GM12878 (cell line): ENCODE data around the gene EGFL8. TPM values are rescaled to one million over a fixed set of nuclear protein-coding genes. Genes with fewer than 3 reads are reported as not detected.

Source experiments
- ATAC-seq: fragments of 200-7000 bp; cut with Tn5 transposase; 3 replicates; pipeline ENCODE4 v1.9.1; 2020; ENCODE audit warnings: mild to moderate bottlenecking, moderate library complexity
- BruUV-seq: library from RNA; stranded (reverse); fragments of 400-500 nt; replicated peaks from 2 replicates; lab custom pipeline; 2021; lab: Mats Ljungman, UMichigan
- CTCF ChIA-PET: fragments of 300-600 bp; sonication (Branson Sonifier 250); formaldehyde crosslinking; extraction: SDS; loops from one replicate; lab custom pipeline; 2021; ENCODE audit warnings: inconsistent platforms; lab: Yijun Ruan, JAX
- POLR2A ChIA-PET: fragments of 350-600 bp; formaldehyde crosslinking; extraction: SDS; loops from one replicate; lab custom pipeline; 2021; ENCODE audit warnings: inconsistent platforms; lab: Charles Lee
- RAD21 ChIA-PET: fragments of 300-600 bp; sonication (Branson Sonifier 250); formaldehyde crosslinking; loops from one replicate; lab custom pipeline; 2023; ENCODE audit warnings: antibody characterized with exemption; ENCODE audit not compliant: unreplicated experiment; lab: Charles Lee
- SMC1A ChIA-PET: fragments of 300-600 bp; sonication (Branson Sonifier 250); formaldehyde crosslinking; loops from one replicate; lab custom pipeline; 2023; ENCODE audit not compliant: unreplicated experiment, uncharacterized antibody; lab: Charles Lee
- DNase-seq: peaks from one replicate; pipeline ENCODE4 v3.0.0-alpha.2; 2011; ENCODE audit warnings: low read depth, low spot score
- FAIRE-seq: peaks from 3 replicates; lab custom pipeline; 2011; peaks lifted over from hg19 to GRCh38; lab: Jason Lieb, UNC
- H2AFZ ChIP-seq: 2 replicates; pipeline ENCODE4 v1.6.0; 2011; ENCODE audit warnings: low read depth, low read length, control low read depth; ENCODE audit not compliant: control insufficient read depth
- H3K27ac ChIP-seq: 2 replicates; pipeline ENCODE4 v1.5.1; 2011; ENCODE audit warnings: control low read depth; ENCODE audit not compliant: control insufficient read depth, insufficient read depth
- H3K27me3 ChIP-seq, 2 experiments: replicated peaks in 1 of 2; 2 replicates each; pipeline versions ENCODE4 v1.6.0 to v1.6.1; 2011; ENCODE audit warnings: low read length in 1 of 2; ENCODE audit not compliant: control insufficient read depth in 2 of 2, insufficient read depth in 2 of 2
- H3K36me3 ChIP-seq, 2 experiments: 2 replicates each; pipeline ENCODE4 v1.5.1; 2011; ENCODE audit warnings: low read length in 1 of 2; ENCODE audit not compliant: control insufficient read depth in 2 of 2, insufficient read depth in 2 of 2
- H3K4me1 ChIP-seq: 2 replicates; pipeline ENCODE4 v1.6.1; 2011; ENCODE audit warnings: mild to moderate bottlenecking, low read length, moderate library complexity, mixed read lengths; ENCODE audit not compliant: control insufficient read depth, insufficient read depth
- H3K4me2 ChIP-seq: 2 replicates; pipeline ENCODE4 v1.6.0; 2011; ENCODE audit warnings: control low read depth; ENCODE audit not compliant: control insufficient read depth, insufficient read depth
- H3K4me3 ChIP-seq: fragments of 200-600 bp; sonication (generic); 2 replicates; pipeline ENCODE4 v1.5.1; 2016
- H3K79me2 ChIP-seq: 2 replicates; pipeline ENCODE4 v1.6.0; 2011; ENCODE audit warnings: low read length; ENCODE audit not compliant: control insufficient read depth, insufficient read depth
- H3K9ac ChIP-seq: 2 replicates; pipeline ENCODE4 v1.8.0; 2011; ENCODE audit warnings: low read length, control low read depth, mixed read lengths; ENCODE audit not compliant: control insufficient read depth, insufficient read depth
- H3K9me3 ChIP-seq: replicated peaks from 3 replicates; pipeline ENCODE4 v1.5.1; 2011; ENCODE audit warnings: mild to moderate bottlenecking, low read length; ENCODE audit not compliant: control insufficient read depth, insufficient read depth
- H4K20me1 ChIP-seq: 2 replicates; pipeline ENCODE4 v1.6.0; 2011; ENCODE audit not compliant: control insufficient read depth, insufficient read depth
- HDAC6 ChIP-seq: fragments of 200-600 bp; sonication (generic); IDR thresholded peaks from one replicate; pipeline ENCODE4 v1.8.0; 2017; ENCODE audit warnings: antibody characterized with exemption; ENCODE audit not compliant: unreplicated experiment
- MTA3 ChIP-seq: IDR thresholded peaks from 2 replicates; pipeline ENCODE4 v1.6.1; 2012; ENCODE audit warnings: low read length, inconsistent platforms, borderline replicate concordance
- MXI1 ChIP-seq: fragments of 150-350 bp; IDR thresholded peaks from 2 replicates; pipeline ENCODE4 v1.6.1; 2011; ENCODE audit warnings: low read depth, mild to moderate bottlenecking, inconsistent platforms, low read length, improper control_type of control experiment
- PML ChIP-seq: IDR thresholded peaks from 2 replicates; pipeline ENCODE4 v1.6.1; 2012; ENCODE audit warnings: low read length, inconsistent platforms
- POLR2A ChIP-seq: IDR thresholded peaks from 2 replicates; pipeline ENCODE4 v1.6.1; 2011; ENCODE audit warnings: low read depth, mild to moderate bottlenecking, low read length
- RBBP5 ChIP-seq: fragments of 200-600 bp; sonication (generic); conservative IDR thresholded peaks from 2 replicates; pipeline ENCODE4 v1.6.1; 2016
- YY1 ChIP-seq: IDR thresholded peaks from 2 replicates; pipeline ENCODE4 v1.6.1; 2011; ENCODE audit warnings: low read depth, mild to moderate bottlenecking, low read length
- WGBS: methylation state at CpG from one replicate; pipeline ENCODE4 v1.1.6; 2016; ENCODE audit warnings: low lambda C conversion rate; ENCODE audit not compliant: insufficient replicate concordance, insufficient coverage; ENCODE audit errors: missing lambda C conversion rate; 5-methylcytosine and 5-hydroxymethylcytosine counted together
- in situ Hi-C: fragments of 300-500 bp; cut with MboI; formaldehyde crosslinking; loops from 9 replicates; pipeline ENCODE4 v1.14.3; 2018; ENCODE audit warnings: mixed read lengths
- intact Hi-C: fragments of 100-400 bp; cut with micrococcal nuclease; formaldehyde crosslinking; loops from one replicate; pipeline ENCODE4 v1.14.2; 2022; ENCODE audit not compliant: unreplicated experiment
- polyA plus RNA-seq, 11 experiments: library from polyadenylated mRNA; depleted of rRNA in 4 of 11; unstranded in 6 of 11; stranded (reverse) in 5 of 11; fragments of >200 nt; fragmentation: Nextera tagmentation in 4 of 11; fragmentation: Illumina TruSeq in 1 of 11; extraction: Ambion mirVana in 4 of 11; extraction: Trizol in 1 of 11; gene quantifications; 1 replicate in 1 of 11; 2 replicates in 10 of 11; pipeline versions ENCODE4 v1.2.1 to v1.2.3, GENCODE V29; 2011 to 2016; ENCODE audit warnings: inconsistent platforms in 2 of 11, missing spikeins in 2 of 11, low read depth in 1 of 11
- total RNA-seq, 4 experiments: library from RNA; depleted of rRNA in 3 of 4; stranded (reverse); fragments of >200 nt in 3 of 4; fragmentation: Illumina TruSeq in 1 of 4; extraction: Trizol in 1 of 4; gene quantifications; 2 replicates each; pipeline versions ENCODE4 v1.2.1 to v1.2.3, GENCODE V29; 2013 to 2021
- TF ChIP-seq, protein P1 (sequence below): fragments of 450-650 bp; conservative IDR thresholded peaks from 2 replicates; pipeline ENCODE4 v1.6.1; 2017; ENCODE audit warnings: mild to moderate bottlenecking, moderate library complexity

Gene EGFL8
- total and polyA plus RNA-seq, 10 of the 15 experiments (the other 5 are each of a cell fraction or from before 2014, with no cell fraction given) = 0.07 to 3.5 (median 1.4) TPM

DNA sequence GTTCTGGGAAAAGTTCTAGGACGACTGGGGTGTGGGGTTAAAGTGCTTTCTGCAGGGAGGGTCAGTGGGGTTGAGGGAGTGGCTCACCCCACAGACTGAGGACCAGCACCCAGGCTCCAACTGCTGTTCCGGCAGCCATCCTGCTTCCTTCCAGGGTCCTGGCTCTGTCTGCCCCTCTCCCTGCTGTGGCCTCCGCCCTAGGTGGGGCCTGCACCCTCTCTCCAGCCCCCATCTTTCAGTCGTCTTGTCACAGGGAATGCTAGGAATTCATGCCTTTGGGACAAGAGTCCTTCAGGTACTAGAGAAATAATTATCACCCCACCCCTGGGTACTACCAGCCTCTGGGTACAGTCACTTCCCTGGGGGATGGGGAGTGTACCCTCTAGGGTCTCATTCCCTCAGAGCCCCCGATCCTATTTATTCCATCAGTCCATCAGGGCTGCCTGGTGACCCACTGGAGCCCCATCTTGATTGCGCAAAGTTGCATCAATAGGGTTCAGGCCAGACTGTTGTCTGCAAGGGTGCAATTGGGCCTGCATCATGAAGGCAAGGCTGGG lies 19.8 kb downstream of the EGFL8 start, which contains the start of gene AGER:
TSS of gene AGER (minus strand) at position 170 of the 557 bp plus-strand sequence. CDS start at position 139, 31 bp downstream.
- Histone ChIP-seq H3K4me3 (no peak within 1 kb of the TSS), H2AFZ (no peak within 1 kb of the TSS), H3K27me3 (no peaks in the 10 kb centered on the region), H3K4me1 (peaks cover 23% of the 10 kb centered on the region), H3K9ac (no peak within 1 kb of the TSS), H3K79me2 (peaks cover 22% of the 10 kb centered on the region), H3K4me2 (no peak within 1 kb of the TSS), H3K9me3 (no peaks in the 10 kb centered on the region), H3K36me3 (peaks cover 4 to 9% of the 10 kb centered on the region in 2 experiments; a peak in 3 of 4 replicates), H3K27ac (no peak within 1 kb of the TSS), H4K20me1 (no peaks in the 10 kb centered on the region)
- ChIA-PET CTCF (no interaction called here), POLR2A (interaction anchor here (1.2 kb wide), 1 partner anchor 12 kb away, joined by 5 read pairs; no protein-coding TSS in a partner anchor), SMC1A (no interaction called here), RAD21 (no interaction called here)
- TF ChIP-seq HDAC6 (no peak), MXI1 (no peak), YY1 (no peak), RBBP5 (no peak), MTA3 (0 out of 2 replicates have a peak, but pooled peaks have one; percentile 34), PML (0 out of 2 replicates have a peak, but pooled peaks have one; percentile 40), POLR2A (peak; percentile 49; the same call in 1 of the 2 replicates)
- TF ChIP-seq, protein P1, sequence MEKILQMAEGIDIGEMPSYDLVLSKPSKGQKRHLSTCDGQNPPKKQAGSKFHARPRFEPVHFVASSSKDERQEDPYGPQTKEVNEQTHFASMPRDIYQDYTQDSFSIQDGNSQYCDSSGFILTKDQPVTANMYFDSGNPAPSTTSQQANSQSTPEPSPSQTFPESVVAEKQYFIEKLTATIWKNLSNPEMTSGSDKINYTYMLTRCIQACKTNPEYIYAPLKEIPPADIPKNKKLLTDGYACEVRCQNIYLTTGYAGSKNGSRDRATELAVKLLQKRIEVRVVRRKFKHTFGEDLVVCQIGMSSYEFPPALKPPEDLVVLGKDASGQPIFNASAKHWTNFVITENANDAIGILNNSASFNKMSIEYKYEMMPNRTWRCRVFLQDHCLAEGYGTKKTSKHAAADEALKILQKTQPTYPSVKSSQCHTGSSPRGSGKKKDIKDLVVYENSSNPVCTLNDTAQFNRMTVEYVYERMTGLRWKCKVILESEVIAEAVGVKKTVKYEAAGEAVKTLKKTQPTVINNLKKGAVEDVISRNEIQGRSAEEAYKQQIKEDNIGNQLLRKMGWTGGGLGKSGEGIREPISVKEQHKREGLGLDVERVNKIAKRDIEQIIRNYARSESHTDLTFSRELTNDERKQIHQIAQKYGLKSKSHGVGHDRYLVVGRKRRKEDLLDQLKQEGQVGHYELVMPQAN = no peak
- ATAC-seq = no peak
- no peak for FAIRE-seq
- WGBS = 87% methylated on average over 6 of the region's 6 CpGs
- intact Hi-C loops = no loop called here
- no peak for DNase-seq
- no TSS peak for BruUV-seq
- in situ Hi-C loops = no loop called here
